ENCODE data around the gene NFIC. TPM values are rescaled to one million over a fixed set of nuclear protein-coding genes. Genes with fewer than 3 reads are reported as not detected.
"Not testable (repeated sequence)": the region's sequence is repeated elsewhere in the genome, so short reads cannot be mapped to it uniquely, and the experiment has no call there.

NFIC gene
- total RNA-seq, 2 experiments from 2014 or later, result 1.5 to 1.7 TPM

GRCh38 chr19:3506384-3507340 is 140.3 kb downstream of the NFIC start:
- intact Hi-C loops (cut with micrococcal nuclease; ENCODE audit: unreplicated experiment), result loop anchor here (5.0 kb wide), 1 partner anchor 66 kb away; the partner anchor contains the start of gene HMG20B
- Histone ChIP-seq H3K4me3 (ENCODE audit: low read depth, low read length, poor library complexity, severe bottlenecking) (peak overlapping the region; percentile 100), H3K9me2 (ENCODE audit: insufficient read depth, low read length) (no peaks in the 10 kb centered on the region), H2AFZ (ENCODE audit: low read length) (peak overlapping the region; percentile 69), H3K4me1 (ENCODE audit: insufficient read depth, low read length, poor library complexity, severe bottlenecking) (peaks cover 22% of the 10 kb centered on the region), H3K36me3 (ENCODE audit: insufficient read depth, low read length) (peaks cover 30% of the 10 kb centered on the region; the same call in 1 of the 2 replicates), H4K20me1 (ENCODE audit: insufficient read depth, low read length) (0 out of 2 replicates have a peak, but pooled peaks cover 3% of the 10 kb centered on the region), H3K27ac (ENCODE audit: low read depth, low read length, poor library complexity, severe bottlenecking) (peak overlapping the region; percentile 71), H3K4me2 (ENCODE audit: low read length) (peak overlapping the region; percentile 85), H3K9me3 (ENCODE audit: low read length) (no peaks in the 10 kb centered on the region), H3K79me2 (ENCODE audit: insufficient read depth, low read depth, low read length) (peaks cover 31% of the 10 kb centered on the region)
- ChIA-PET CTCF (ENCODE audit: unreplicated experiment) (no interaction called here), POLR2A (interaction anchor here (0.7 kb wide), 1 partner anchor 191 kb away, joined by 3 read pairs; no protein-coding TSS in a partner anchor)
- BruUV-seq (replicated peaks), result no TSS peak
- peak; percentile 26 for DNase-seq (ENCODE audit: low spot score)
- TF ChIP-seq, protein P1, sequence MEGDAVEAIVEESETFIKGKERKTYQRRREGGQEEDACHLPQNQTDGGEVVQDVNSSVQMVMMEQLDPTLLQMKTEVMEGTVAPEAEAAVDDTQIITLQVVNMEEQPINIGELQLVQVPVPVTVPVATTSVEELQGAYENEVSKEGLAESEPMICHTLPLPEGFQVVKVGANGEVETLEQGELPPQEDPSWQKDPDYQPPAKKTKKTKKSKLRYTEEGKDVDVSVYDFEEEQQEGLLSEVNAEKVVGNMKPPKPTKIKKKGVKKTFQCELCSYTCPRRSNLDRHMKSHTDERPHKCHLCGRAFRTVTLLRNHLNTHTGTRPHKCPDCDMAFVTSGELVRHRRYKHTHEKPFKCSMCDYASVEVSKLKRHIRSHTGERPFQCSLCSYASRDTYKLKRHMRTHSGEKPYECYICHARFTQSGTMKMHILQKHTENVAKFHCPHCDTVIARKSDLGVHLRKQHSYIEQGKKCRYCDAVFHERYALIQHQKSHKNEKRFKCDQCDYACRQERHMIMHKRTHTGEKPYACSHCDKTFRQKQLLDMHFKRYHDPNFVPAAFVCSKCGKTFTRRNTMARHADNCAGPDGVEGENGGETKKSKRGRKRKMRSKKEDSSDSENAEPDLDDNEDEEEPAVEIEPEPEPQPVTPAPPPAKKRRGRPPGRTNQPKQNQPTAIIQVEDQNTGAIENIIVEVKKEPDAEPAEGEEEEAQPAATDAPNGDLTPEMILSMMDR (conservative IDR thresholded peaks at IDR 0.05; ENCODE audit: low read length), result no peak
- no peak for TF ChIP-seq EZH2phosphoT487 (IDR thresholded peaks at IDR 0.05; ENCODE audit: borderline replicate concordance, low read depth, low read length)

DNA sequence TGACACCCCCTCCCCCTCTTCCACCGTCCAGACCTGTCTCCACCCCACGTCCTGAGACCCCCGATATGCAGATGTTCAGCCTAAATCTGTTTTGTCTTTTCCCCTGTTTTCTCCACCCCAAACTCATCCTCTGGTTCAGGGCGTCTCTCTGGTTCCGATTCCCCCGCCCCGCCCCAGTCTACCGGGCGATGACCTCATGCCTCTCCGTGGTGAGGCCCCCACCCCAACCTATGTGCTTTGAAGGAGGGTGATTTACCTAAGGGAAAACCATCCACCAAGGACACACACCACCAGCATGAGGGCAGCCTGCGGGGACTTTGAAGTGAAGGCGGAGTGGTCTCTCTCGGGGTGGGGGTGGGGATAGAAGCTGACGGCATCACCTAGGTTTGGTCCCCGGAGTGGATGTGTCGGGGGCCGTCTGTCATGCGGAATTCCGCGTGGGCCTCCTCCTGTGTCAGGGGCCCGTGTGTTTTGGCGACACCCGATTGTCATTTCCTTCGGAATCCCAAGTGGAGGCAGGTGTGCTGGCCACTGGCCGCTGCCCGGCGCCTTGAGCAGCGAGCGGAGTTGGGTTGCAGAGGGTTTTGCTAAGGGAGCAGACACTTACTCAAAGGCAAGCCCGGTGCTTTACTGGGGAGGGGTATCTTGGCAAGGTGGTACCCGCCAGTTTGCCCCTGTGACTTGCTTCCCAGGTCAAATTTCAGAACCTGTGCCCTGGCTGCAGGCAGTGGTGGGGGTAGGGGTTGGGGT is 141.2 kb downstream of the NFIC start:
- ChIA-PET CTCF (ENCODE audit: unreplicated experiment) (no interaction called here), POLR2A (no interaction called here)
- no peaks in the 10 kb centered on the region for H3K9me2 ChIP-seq (ENCODE audit: insufficient read depth, low read length)
- no peaks in the 10 kb centered on the region for H3K9me3 ChIP-seq (ENCODE audit: low read length)
- H3K27ac ChIP-seq (ENCODE audit: low read depth, low read length, poor library complexity, severe bottlenecking), result no peak overlapping the region
- H3K79me2 ChIP-seq (ENCODE audit: insufficient read depth, low read depth, low read length), result peaks cover 31% of the 10 kb centered on the region
- peak overlapping the region; percentile 100 for H3K4me3 ChIP-seq (ENCODE audit: low read depth, low read length, poor library complexity, severe bottlenecking)
- H3K36me3 ChIP-seq (ENCODE audit: insufficient read depth, low read length), result peaks cover 33% of the 10 kb centered on the region; the same call in 1 of the 2 replicates
- intact Hi-C loops (cut with micrococcal nuclease; ENCODE audit: unreplicated experiment), result loop anchor here (5.0 kb wide), 1 partner anchor 65 kb away; the partner anchor contains the start of gene HMG20B
- H2AFZ ChIP-seq (ENCODE audit: low read length), result no peak overlapping the region
- BruUV-seq (replicated peaks), result TSS peak; percentile 62
- peaks cover 22% of the 10 kb centered on the region for H3K4me1 ChIP-seq (ENCODE audit: insufficient read depth, low read length, poor library complexity, severe bottlenecking)
- no peak for DNase-seq (ENCODE audit: low spot score)
- peaks cover 3% of the 10 kb centered on the region; the same call in 1 of the 2 replicates for H4K20me1 ChIP-seq (ENCODE audit: insufficient read depth, low read length)
- no peak for TF ChIP-seq EZH2phosphoT487 (IDR thresholded peaks at IDR 0.05; ENCODE audit: borderline replicate concordance, low read depth, low read length)
- TF ChIP-seq, protein P1 (conservative IDR thresholded peaks at IDR 0.05; ENCODE audit: low read length), result no peak
- H3K4me2 ChIP-seq (ENCODE audit: low read length), result peak overlapping the region; percentile 85

DNA sequence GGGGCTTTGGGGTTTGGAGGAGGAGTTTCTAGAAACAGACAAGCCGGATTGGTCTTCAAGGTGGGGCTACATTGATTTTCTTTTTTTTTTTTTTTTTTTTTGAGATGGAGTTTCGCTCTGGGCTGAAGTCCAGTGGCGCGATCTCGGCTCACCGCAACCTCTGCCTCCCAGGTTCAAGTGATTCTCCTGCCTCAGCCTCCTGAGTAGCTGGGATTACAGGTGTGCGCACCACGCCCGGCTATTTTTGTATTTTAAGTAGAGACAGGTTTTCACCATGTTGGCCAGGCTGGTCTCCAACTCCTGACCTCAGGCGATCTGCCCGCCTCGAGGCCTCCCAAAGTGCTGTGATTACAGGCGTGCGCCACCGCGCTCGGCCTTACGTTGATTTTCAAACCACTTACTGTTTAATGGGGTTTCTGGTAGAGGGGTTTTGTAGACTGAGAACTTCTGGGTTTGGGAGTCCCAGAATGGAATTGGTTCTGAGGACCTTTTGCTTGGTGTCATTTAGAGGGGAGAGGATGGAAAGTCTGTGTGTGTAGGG is 141.8 kb downstream of the NFIC start:
- H3K9me3 ChIP-seq (ENCODE audit: low read length); H3K4me2 ChIP-seq (ENCODE audit: low read length); BruUV-seq (replicated peaks); DNase-seq (ENCODE audit: low spot score); CTCF ChIA-PET (ENCODE audit: unreplicated experiment); H3K27ac ChIP-seq (ENCODE audit: low read depth, low read length, poor library complexity, severe bottlenecking); H4K20me1 ChIP-seq (ENCODE audit: insufficient read depth, low read length); H3K4me3 ChIP-seq (ENCODE audit: low read depth, low read length, poor library complexity, severe bottlenecking); H3K9me2 ChIP-seq (ENCODE audit: insufficient read depth, low read length); POLR2A ChIA-PET; H2AFZ ChIP-seq (ENCODE audit: low read length): not testable (repeated sequence)
- H3K79me2 ChIP-seq (ENCODE audit: insufficient read depth, low read depth, low read length), result peaks cover 31% of the 10 kb centered on the region
- peaks cover 22% of the 10 kb centered on the region for H3K4me1 ChIP-seq (ENCODE audit: insufficient read depth, low read length, poor library complexity, severe bottlenecking)
- H3K36me3 ChIP-seq (ENCODE audit: insufficient read depth, low read length), result peaks cover 33% of the 10 kb centered on the region; the same call in 1 of the 2 replicates
- intact Hi-C loops (cut with micrococcal nuclease; ENCODE audit: unreplicated experiment), result loop anchor here (5.0 kb wide), 1 partner anchor 64 kb away; the partner anchor contains the start of gene HMG20B
